NCI-H1092 (cell line): ENCODE data around the gene RCVRN.
A peak's percentile ranks its signal among the peaks of the same experiment; 100 is the strongest.

ENCODE experiments used
- DNase-seq: peaks from one replicate; lab custom pipeline; 2025; lab: John Stamatoyannopoulos, UW

RCVRN gene

DNA sequence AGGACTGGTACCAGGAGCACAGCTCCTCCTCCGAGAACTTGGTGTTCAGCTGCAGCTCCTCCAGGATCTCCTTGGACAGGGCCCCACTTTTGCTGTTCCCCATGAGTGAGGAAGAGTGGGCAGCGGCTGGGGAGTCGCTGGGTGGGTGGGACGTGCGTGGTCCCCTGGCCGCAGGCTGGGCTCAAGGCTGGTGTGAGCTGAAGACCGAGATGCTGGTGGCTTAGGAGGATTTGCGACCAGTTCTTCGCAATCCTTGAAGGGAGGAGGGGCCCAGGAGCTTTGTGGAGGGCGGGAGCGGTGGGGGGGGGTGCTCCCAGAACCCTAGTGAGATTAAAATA lies at the start of gene RCVRN:
Gene RCVRN, minus strand, starts transcription at position 194 of the 338 bp plus-strand sequence. Its CDS starts 91 bp downstream, at position 103.
- no peak for DNase-seq

DNA sequence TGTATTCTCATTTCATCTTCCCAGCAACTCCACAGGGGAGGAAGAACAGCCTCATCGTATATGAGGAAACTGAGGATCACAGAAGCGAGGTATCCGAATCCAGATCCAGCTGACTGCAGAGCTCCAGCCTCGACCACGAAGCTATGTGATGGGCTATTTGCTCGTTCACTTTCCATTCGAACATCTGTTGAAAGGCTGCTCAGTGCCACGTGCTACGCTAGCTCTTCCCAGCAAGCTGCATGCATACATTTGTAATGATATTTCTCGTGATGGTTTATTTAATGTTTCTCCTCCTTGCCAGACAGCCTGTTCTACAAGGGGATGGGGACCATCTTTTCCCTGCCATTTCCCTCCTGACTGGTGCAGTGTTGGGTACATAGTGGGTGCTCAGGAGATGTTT lies 48.4 kb upstream of the RCVRN start:
- no peak for DNase-seq

DNA sequence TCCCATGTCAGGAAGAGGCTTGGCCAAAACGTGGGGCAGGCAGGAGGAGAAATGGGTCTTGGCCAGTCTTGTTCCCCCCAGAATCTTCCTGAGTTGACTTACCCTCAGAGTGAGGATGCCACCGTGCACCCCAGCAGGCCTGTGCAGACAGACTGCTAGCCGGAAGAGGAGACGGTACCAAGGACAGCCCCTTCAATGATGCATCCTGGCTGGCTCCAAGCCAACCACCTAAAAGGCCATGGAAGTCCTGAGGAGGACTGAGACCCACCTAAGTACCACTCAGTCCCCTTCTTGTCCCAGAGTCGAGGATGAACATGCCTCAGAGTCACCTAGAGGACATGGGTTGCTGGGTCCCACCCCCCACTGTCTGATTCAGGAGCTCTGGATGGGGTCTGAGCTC lies 46.7 kb upstream of the RCVRN start:
- DNase-seq = no peak

DNA sequence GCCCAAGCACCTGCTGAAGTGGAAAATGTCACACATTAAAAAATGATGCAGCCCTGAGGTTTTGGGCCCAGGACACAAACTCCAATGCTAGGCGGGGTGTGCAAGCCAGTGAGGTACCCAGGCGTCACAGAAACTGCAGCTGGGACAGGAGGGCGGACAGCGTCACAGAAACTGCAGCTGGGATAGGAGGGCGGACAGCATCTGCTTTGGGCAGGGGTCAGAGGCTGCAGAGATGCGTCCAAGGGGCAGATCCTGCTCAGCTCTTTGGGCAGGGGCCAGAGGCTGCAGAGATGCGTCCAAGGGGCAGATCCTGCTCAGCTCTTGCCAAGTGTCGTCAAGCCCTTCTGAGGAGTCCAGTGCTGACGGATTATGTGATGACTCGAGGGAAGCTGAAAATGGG lies 43.9 kb upstream of the RCVRN start:
- DNase-seq = no peak

DNA sequence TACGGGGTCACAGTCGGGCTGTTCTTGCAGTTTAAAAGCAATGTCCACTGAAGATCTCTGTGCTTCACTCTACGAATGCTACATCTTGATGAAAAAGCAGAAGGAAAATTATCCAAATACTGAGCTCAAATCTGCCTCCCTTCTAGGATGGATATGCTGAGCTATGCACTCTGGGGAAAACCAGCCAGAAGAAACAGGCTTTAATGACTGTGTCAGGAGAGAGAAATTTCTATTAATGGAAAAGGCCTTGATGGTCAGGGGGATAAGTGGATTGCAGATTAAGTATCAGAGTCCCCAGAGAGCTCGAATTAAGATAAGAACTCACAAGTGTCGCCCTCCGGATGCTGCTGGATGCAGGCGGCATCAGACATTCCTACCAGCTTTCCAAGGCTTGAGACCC lies 39.6 kb upstream of the RCVRN start:
- DNase-seq = no peak

DNA sequence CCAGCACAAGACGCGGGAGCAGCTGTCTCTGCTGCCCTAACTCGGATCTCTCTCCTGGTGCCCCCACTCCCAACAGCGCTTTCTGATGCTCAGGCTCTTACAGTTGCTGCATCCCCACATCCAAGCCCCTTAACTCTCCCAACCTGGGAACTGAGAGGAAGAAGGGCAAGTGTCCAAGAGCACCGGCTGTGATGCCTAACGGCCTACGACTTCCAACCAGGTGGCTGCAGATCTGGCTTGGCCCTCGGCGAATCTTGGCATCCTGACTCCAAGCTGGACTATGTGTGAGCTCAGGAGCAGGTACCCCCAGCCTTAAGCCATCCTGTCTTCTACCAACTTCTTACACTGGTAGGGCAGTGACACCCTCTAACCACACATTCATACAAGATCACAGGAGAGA lies 38.3 kb upstream of the RCVRN start:
- no peak for DNase-seq

DNA sequence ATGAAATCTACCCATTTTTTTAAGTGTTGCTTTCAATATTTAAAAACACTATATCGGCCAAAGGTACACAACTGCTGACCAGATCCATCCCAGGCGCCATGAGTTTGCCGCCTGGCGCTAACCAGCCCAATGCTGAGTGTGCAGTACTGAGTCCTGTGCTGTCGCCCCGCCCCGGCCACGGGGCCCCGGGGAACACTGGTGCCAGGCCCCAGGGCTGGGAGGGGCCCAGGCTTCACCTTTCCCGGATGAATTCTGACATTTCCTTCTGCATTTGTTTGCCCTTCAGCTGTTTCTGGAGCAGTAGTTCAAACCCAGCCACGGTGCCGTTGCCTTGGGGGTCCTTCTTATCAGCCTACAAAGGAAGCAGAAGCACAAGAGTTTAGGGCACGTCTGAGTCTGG lies 37.8 kb upstream of the RCVRN start:
- DNase-seq = no peak

DNA sequence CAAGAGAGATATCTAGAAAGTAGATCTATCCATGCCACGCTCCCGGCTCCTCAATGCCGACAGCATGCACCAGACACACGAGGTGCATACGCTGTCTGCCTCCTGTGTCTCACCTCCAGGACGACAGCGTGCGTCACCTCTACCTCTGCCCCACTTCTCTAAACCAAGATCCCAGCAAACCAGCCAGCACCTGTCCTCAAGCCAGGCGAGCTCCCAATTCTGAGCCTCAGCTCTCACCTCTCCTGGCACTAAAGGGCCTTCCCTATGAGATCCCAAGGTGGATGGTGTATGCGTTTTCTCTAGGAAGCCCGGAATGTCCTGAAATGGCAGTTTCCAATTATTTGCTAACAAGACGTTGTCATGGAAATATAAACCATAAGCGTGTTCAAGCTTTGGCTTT lies 36.2 kb upstream of the RCVRN start:
- DNase-seq = no peak

DNA sequence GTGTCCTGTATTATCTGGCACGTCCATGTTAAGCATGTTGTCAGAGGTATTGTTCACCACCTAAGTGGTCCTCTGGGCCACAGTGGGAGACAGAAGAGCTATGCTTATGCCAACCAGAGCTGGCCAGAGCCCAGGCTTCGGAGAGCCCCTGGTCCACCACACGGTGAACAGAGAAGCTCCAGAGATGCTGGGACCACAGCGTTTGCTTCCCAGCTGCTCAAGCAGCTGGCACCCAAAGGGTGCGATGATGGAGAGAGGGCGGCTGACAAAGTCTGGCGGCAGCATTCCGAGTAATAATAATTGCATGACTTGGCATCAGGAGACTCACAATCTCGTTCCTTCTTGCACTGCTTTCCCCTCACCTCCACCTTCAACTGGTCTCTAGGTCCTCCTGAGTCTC lies 35.8 kb upstream of the RCVRN start:
- DNase-seq = no peak

DNA sequence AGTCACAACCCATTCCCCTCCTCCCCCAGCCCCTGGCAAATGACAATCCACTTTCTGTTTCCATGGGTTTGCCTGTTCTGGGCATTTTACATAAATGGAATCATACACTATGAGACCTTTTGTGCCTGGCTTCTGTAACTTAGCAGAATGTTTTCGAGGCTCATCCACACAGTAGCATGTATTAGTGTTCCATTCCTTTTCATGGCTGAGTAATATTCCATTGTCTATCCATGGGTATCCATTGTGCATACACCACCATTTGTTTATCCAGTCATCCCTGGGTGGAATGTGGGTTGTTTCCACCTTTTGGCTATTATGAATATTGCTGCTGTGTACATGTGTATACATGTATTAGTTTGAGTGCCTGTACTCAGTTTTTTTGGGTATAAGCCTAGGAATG lies 33.7 kb upstream of the RCVRN start:
- no peak for DNase-seq

DNA sequence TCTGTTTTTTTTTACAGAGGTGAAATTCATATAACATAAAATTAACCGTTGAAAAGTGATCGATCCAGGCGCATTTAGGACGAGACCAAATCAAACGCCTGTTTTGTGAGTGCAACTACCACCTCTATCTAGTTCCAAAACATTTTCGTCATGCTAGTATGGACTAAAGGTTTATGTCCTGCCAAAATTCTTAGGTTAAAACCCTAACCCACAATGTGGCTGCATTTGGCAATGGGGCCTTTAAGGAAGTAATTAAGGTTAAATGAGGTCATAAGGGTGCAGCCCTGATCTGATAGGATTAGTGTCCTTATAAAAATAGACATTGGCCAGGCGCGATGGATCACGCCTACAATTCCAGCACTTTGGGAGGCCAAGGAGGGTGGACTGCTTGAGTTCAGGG lies 32.8 kb upstream of the RCVRN start:
- DNase-seq = no peak

DNA sequence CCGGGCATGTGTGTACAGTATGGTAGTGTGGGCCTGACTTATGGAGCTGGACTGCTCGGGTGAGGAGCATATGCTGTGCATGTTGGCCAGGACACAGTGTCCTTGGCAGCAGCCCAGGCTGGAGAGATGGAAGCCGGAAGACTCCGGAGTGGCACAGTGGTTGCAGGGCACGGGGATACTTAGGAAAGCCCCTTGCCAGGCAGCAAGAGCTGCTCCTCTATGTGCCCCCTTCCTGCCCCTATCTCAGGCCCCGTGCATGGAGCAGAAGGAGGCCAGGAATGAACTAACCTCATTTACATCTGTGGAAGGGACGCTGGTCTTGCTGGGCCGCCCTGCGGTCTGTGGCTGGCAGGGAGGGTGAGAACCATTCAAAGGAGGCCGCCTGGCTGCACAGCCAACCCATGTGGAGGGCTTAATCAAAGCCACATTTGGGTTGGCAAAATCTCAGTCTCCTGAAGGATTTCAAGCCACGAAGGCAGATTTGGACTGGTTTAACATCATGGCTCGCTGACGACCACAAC lies 32.2 kb upstream of the RCVRN start:
- no peak for DNase-seq

DNA sequence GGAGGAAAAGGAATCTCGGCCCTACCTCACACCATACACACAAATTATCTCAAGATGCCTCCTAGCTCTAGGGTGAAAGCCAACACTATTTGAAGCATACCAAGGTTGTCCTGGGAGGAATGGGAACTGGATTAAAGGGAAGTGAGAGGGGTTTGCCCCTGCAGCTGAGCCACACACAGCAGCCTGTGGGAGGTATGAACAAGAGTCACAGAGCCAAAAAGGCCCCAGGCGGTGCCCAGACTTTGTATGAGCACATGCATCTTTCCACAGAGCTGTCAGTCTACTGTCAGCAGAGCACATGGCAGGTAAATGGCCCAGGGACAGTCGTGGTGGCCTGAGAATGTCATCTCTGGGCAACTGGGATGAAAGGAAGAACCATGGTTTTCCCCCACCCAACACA lies 31.0 kb upstream of the RCVRN start:
- DNase-seq = no peak

DNA sequence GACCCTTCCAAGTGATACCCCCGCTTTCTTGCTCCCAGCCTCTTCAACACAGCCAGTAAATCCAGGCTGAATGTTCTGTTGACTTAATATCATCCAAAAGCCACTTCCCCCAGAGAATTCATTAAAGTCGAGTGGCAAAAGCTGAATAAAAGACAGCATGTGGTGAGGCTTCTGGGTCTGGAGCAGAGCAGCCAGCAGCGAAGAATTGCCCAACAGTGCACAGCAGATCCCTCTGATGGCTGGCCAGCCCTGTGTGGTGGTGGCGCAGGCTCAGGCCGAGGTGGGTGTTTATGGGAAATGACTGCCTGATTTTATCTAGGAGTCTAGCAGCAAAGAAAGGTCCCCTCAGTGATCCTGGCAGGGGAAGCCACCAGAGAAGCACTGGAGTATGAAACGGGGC lies 30.3 kb upstream of the RCVRN start:
- no peak for DNase-seq

DNA sequence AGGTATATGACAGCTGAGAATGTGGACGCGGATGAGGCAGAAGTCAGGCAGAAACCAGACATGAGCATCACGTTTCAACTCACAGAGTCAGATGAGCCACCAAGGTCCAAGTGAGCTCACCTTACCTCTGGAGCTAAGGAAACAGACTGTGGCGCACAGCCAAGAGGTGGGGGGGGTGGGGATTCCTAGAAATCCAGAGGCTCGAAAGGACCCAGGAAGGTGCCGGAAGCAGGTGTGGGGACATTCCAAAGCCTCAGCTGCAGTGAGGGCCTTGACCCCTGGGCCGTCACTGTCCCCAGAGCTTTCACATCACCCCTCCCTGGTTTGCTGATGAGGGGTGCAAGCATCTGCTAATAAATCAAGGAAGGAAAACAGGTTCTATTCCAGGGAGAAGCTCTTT lies 29.3 kb upstream of the RCVRN start:
- no peak for DNase-seq

DNA sequence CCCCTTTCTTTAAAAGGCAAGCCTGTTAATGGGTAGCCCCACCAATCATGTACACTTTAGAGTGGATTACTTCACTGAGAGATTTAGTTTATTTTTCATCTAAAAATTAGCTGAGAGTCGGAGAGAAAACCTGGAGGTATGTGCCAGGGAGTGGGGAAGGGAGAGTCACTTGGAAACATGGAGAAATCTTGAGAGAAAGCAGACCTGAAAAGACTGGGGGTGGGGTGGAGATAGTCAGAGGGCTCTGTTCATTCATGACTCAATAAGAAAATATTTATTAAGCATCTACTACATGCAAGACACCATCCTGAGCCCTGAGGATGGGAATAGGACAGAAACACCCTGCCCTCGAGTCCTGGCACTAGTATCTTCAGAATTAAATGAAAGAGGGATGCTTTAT lies 27.4 kb upstream of the RCVRN start:
- no peak for DNase-seq

DNA sequence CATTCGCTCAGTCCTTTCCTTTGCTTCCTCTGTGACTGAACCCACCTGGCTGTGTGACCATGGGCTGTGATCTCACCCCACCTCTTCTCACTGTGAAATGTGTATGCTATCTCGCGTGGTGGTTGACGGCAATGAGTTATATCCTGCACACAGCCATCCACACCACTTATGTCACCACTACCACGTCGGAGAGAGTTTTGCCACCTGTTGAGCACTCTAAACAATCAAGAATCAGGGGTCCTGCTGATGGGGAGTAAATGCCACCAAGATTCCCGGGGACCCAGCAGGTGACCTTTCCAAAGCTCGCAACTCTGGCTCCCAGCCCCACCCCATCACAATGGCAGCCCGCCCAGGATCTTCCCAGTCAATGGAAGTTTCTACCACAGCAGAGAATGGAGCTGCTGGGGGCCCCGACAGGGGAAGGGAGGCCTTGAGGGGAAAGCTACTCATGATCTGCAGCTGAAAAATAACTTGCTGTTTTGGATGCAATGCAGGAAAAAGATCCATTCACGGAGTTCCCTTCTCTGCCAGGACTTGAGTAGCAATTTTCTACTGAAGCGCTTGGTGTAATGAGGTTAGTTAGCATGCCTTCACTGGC lies 26.2 kb upstream of the RCVRN start:
- DNase-seq = no peak

DNA sequence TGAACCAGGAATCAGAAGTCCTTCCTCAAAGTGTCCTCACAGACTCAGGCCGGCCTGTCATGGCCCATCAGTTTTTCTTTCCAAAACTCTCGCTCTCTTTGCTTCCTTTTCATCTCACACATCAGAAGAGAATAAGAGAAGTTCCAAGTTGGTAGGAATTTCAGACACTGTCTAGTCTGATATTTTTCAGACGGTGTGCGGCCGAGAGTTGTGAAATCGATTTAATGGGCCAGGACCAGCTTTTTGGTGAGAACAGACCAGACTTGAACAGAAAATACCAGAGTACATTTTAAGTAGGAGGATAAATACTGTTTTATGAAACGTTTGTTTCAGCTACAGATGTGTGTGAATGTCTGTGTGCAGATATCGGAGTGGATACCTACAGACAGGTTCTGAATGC lies 24.8 kb upstream of the RCVRN start:
- DNase-seq = no peak

DNA sequence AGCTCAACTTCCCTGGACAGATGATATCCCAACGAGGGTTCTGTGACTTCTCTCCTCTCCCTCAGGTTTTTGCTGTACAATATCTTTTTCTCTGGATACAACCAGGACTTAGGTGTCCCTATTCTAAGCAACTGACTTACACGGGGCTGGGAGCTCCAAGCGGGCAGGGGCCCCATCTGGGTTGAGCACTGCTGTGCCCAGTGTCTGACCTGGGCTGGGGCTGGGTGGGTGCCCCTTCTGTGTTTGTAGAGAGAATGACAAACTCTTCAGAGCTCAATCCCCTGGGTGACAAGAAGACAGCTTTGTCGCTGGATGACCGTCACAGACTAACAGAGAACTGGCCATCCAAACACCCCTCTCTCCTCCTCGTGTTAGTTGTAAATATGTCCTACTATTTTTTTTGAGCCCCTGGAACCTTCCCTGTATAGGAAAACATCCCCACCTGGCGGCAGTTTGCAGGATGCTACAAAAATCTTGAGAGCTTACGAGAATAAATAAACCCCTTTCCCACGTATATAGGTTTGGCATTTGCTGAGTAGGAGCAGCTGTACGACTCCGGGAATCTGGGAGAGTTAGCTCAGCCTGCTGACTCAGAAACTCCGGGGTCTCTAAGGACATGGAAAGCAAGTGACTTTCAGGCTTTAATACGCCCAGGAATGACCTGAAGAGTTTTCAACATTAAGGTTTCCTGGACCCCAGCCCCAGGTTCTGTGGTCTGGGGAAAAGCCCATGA lies 23.7 kb upstream of the RCVRN start:
- DNase-seq = no peak

DNA sequence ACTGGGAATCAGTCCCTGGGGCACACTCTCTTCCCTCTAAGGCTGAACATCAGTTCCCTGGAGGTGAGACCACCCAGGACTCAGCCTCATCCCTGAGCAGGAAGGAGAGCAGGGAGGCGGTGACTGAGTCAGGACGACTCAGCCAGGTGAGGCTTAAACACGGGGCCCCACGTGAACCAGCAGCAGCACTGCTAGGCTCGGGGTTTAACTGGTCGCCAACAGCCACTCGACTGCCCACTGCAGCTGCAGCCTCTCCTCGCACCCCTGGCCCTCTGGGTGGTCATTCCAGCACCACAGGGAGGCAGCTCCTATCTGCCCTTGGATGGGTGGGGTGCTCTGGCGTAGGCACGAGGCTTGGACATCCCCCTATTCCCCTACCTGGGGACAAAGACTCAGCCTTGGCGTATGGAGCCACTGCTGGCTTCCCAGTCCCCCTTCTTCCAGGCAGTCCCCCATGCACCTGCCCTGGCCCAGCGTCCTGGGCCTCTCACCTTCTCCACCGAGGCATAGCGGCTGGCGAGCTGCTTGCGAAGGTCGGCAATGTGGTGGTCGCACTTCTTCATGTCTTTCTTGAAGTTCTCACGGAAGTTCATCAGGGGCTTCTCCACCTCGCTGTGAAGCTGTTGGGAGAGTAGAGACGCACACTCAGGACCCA lies 21.2 kb upstream of the RCVRN start:
- DNase-seq = no peak

DNA sequence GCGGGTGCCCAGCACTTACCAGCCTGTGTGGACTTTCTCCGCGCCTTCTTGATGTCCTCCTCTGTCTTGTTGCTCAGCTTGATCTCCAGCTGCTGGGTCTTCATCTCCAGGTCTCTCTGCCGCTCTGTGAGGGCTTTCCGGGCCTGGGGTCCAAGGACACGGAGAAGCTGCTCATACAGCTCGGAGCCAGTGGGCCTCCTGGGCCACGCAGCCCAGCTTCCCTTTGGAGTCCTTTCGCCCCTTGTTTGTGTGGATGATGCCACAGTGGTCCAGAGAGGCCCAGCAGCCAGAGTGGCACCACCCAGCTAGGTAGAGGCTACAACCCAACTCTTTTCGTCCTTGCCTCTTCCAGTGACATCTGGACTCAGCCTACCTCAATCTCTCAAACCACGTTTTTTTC lies 20.4 kb upstream of the RCVRN start:
- DNase-seq = no peak

DNA sequence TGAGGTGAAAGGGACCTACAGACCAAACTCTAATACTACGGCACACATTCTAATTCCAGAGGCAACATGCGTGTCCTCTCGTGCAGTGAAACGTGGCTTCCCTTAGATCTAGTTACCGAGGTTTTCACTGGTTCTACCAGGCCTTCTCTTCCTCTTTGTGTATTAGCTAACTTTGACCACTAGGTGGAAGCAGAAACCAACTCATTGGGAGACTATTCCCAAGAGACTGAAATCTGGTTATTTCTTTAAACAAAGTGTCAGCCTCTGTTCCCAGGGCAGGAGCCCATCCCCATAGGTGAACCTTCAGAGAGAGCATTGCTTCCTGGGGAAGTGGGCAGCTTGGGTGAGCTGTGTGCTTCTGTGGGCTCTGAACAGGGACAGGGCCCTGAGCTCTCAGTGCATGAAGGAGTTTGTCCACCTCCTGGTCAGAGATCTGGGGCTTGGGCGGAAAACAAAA lies 19.7 kb upstream of the RCVRN start:
- DNase-seq = peak; percentile 7
